Karpas-422 (cell line): Measurements from ENCODE around the gene NTSR2. TPM values are rescaled to one million over a fixed set of nuclear protein-coding genes. Genes with fewer than 3 reads are reported as not detected.
A peak's percentile ranks its signal among the peaks of the same experiment; 100 is the strongest.

ENCODE experiments used
- DNase-seq: peaks from one replicate; pipeline ENCODE4 v3.0.0-alpha.2; 2015
- H2AFZ ChIP-seq: fragments of 200-600 bp; sonication (generic); 2 replicates; pipeline ENCODE4 v1.6.1; 2014; ENCODE audit warnings: antibody characterized with exemption, low read length, mixed read lengths
- H3K27ac ChIP-seq: fragments of 200-600 bp; sonication (generic); 2 replicates; pipeline ENCODE4 v1.5.1; 2014; ENCODE audit warnings: mild to moderate bottlenecking, low read length, moderate library complexity
- H3K27me3 ChIP-seq: fragments of 200-600 bp; sonication (generic); 2 replicates; pipeline ENCODE4 v1.6.1; 2014; ENCODE audit warnings: low read length, mixed read lengths
- H3K36me3 ChIP-seq: fragments of 200-600 bp; sonication (generic); 2 replicates; pipeline ENCODE4 v1.6.1; 2014; ENCODE audit warnings: low read length, mixed read lengths; ENCODE audit not compliant: insufficient read depth
- H3K4me1 ChIP-seq: fragments of 200-600 bp; sonication (generic); 2 replicates; pipeline ENCODE4 v1.6.1; 2014; ENCODE audit warnings: mild to moderate bottlenecking, low read length, mixed read lengths
- H3K4me2 ChIP-seq: fragments of 200-600 bp; sonication (generic); 2 replicates; pipeline ENCODE4 v1.6.1; 2014; ENCODE audit warnings: low read length, low read depth, mild to moderate bottlenecking; ENCODE audit not compliant: poor library complexity, severe bottlenecking
- H3K4me3 ChIP-seq: fragments of 200-600 bp; sonication (generic); 2 replicates; pipeline ENCODE4 v1.5.1; 2014; ENCODE audit warnings: mild to moderate bottlenecking, antibody characterized with exemption, low read length, mixed read lengths
- H3K79me2 ChIP-seq: fragments of 200-600 bp; sonication (generic); 2 replicates; pipeline ENCODE4 v1.6.1; 2014; ENCODE audit warnings: mild to moderate bottlenecking, low read length, mixed read lengths
- H3K9ac ChIP-seq: fragments of 200-600 bp; sonication (generic); 2 replicates; pipeline ENCODE4 v1.6.0; 2014; ENCODE audit warnings: low read length
- H3K9me2 ChIP-seq: fragments of 200-600 bp; sonication (generic), shearing (Covaris generic); replicated peaks from 2 replicates; pipeline ENCODE4 v1.6.0; 2014; ENCODE audit warnings: mild to moderate bottlenecking, low read length, moderate library complexity; ENCODE audit not compliant: insufficient read depth
- H3K9me3 ChIP-seq: fragments of 300-700, 200-600 bp; sonication (generic); 2 replicates; pipeline ENCODE4 v1.6.1; 2014; ENCODE audit warnings: low read length, mixed read lengths
- H4K20me1 ChIP-seq: fragments of 200-600 bp; sonication (generic); 2 replicates; pipeline ENCODE4 v1.6.1; 2014; ENCODE audit warnings: mild to moderate bottlenecking, antibody characterized with exemption, low read length, low read depth; ENCODE audit not compliant: insufficient read depth
- total RNA-seq: library from RNA; depleted of rRNA; stranded (reverse); fragments of >200 nt; shearing (Covaris generic); gene quantifications from 2 replicates; pipeline ENCODE4 v1.2.3, GENCODE V29; 2014; ENCODE audit warnings: low replicate concordance

Gene NTSR2
- total RNA-seq, 1 experiment from 2014 or later, result not detected

GRCh38 chr2:11679016-11679415 lies 9.0 kb upstream of the NTSR2 start:
- H3K27me3 ChIP-seq, result no peaks in the 10 kb centered on the region
- no peaks in the 10 kb centered on the region for H3K36me3 ChIP-seq
- 0 out of 2 replicates have a peak, but pooled peaks cover 3% of the 10 kb centered on the region for H4K20me1 ChIP-seq
- H3K4me3 ChIP-seq, result no peak overlapping the region
- H3K9me2 ChIP-seq, result no peaks in the 10 kb centered on the region
- no peaks in the 10 kb centered on the region for H3K9me3 ChIP-seq
- no peak overlapping the region for H3K9ac ChIP-seq
- no peak overlapping the region for H3K4me2 ChIP-seq
- no peaks in the 10 kb centered on the region for H3K4me1 ChIP-seq
- no peak overlapping the region for H2AFZ ChIP-seq
- H3K27ac ChIP-seq, result no peak overlapping the region
- DNase-seq, result no peak
- no peaks in the 10 kb centered on the region for H3K79me2 ChIP-seq

GRCh38 chr2:11678306-11678960 lies 8.4 kb upstream of the NTSR2 start:
- no peaks in the 10 kb centered on the region for H3K9me2 ChIP-seq
- 0 out of 2 replicates have a peak, but pooled peaks cover 3% of the 10 kb centered on the region for H4K20me1 ChIP-seq
- no peaks in the 10 kb centered on the region for H3K36me3 ChIP-seq
- H3K4me1 ChIP-seq, result no peaks in the 10 kb centered on the region
- DNase-seq, result no peak
- H3K27ac ChIP-seq, result no peak overlapping the region
- no peak overlapping the region for H3K9ac ChIP-seq
- no peaks in the 10 kb centered on the region for H3K27me3 ChIP-seq
- H3K4me2 ChIP-seq, result no peak overlapping the region
- H3K9me3 ChIP-seq, result no peaks in the 10 kb centered on the region
- no peaks in the 10 kb centered on the region for H3K79me2 ChIP-seq
- H2AFZ ChIP-seq, result no peak overlapping the region
- H3K4me3 ChIP-seq, result no peak overlapping the region

GRCh38 chr2:11677136-11678055 lies 7.4 kb upstream of the NTSR2 start:
- H3K9me3 ChIP-seq, result no peaks in the 10 kb centered on the region
- no peak for DNase-seq
- peaks cover 9% of the 10 kb centered on the region for H3K4me1 ChIP-seq
- no peak overlapping the region for H3K4me2 ChIP-seq
- no peak overlapping the region for H3K27ac ChIP-seq
- no peak overlapping the region for H3K9ac ChIP-seq
- H3K36me3 ChIP-seq, result no peaks in the 10 kb centered on the region
- H2AFZ ChIP-seq, result no peak overlapping the region
- 0 out of 2 replicates have a peak, but pooled peaks cover 3% of the 10 kb centered on the region for H4K20me1 ChIP-seq
- no peaks in the 10 kb centered on the region for H3K79me2 ChIP-seq
- H3K9me2 ChIP-seq, result no peaks in the 10 kb centered on the region
- H3K4me3 ChIP-seq, result no peak overlapping the region
- H3K27me3 ChIP-seq, result no peaks in the 10 kb centered on the region

- Histone ChIP-seq H3K27ac (no peak overlapping the region), H3K79me2 (no peaks in the 10 kb centered on the region), H3K4me1 (peaks cover 12% of the 10 kb centered on the region), H4K20me1 (no peaks in the 10 kb centered on the region), H3K27me3 (no peaks in the 10 kb centered on the region), H3K36me3 (no peaks in the 10 kb centered on the region), H2AFZ (no peak overlapping the region), H3K9me2 (no peaks in the 10 kb centered on the region), H3K4me2 (no peak overlapping the region), H3K9me3 (no peaks in the 10 kb centered on the region), H3K4me3 (no peak overlapping the region), H3K9ac (no peak overlapping the region)
- DNase-seq, result no peak
Observed at GRCh38 chr2:11676640-11677039, 6.6 kb upstream of the NTSR2 start.

- Histone ChIP-seq H3K4me1 (peaks cover 12% of the 10 kb centered on the region), H3K27ac (no peak overlapping the region), H3K9me3 (no peaks in the 10 kb centered on the region), H4K20me1 (no peaks in the 10 kb centered on the region), H3K27me3 (no peaks in the 10 kb centered on the region), H3K36me3 (no peaks in the 10 kb centered on the region), H3K9ac (no peak overlapping the region), H2AFZ (no peak overlapping the region), H3K4me3 (no peak overlapping the region), H3K9me2 (no peaks in the 10 kb centered on the region), H3K79me2 (no peaks in the 10 kb centered on the region), H3K4me2 (no peak overlapping the region)
- no peak for DNase-seq
Observed at GRCh38 chr2:11675423-11676112, 5.6 kb upstream of the NTSR2 start.

DNA sequence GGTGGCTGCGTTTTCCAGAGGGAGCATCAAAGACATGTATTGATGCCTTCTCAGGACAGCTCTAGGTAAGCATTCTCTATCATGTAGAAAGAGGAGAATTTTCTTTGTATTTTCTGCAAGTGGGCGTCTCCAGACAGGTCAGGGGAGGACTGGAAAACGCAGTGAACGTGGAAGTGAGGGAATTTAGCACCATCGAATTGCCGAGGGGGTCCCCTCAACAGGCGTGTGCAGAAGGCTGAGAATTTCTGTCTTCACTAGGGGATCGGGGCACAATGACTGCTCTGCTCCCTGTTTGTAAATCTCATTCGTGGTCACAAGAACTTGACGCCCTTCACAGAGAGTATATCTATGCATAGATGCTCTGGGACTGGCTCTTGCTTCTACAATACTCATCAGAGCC lies 5.0 kb upstream of the NTSR2 start:
- no peak overlapping the region for H3K4me2 ChIP-seq
- H3K9me3 ChIP-seq, result no peaks in the 10 kb centered on the region
- H2AFZ ChIP-seq, result no peak overlapping the region
- no peaks in the 10 kb centered on the region for H3K36me3 ChIP-seq
- H3K27me3 ChIP-seq, result no peaks in the 10 kb centered on the region
- H3K9me2 ChIP-seq, result no peaks in the 10 kb centered on the region
- no peaks in the 10 kb centered on the region for H4K20me1 ChIP-seq
- H3K27ac ChIP-seq, result no peak overlapping the region
- H3K9ac ChIP-seq, result no peak overlapping the region
- no peak for DNase-seq
- H3K4me3 ChIP-seq, result no peak overlapping the region
- H3K4me1 ChIP-seq, result peaks cover 12% of the 10 kb centered on the region
- H3K79me2 ChIP-seq, result no peaks in the 10 kb centered on the region

GRCh38 chr2:11672407-11672806 lies 2.4 kb upstream of the NTSR2 start:
- no peaks in the 10 kb centered on the region for H3K9me3 ChIP-seq
- H3K4me2 ChIP-seq, result no peak overlapping the region
- DNase-seq, result peak; percentile 48

More at GRCh38 chr2:11672407-11672806, 2.4 kb upstream of the NTSR2 start:
- Histone ChIP-seq H3K9me2 (no peaks in the 10 kb centered on the region), H4K20me1 (no peaks in the 10 kb centered on the region), H3K4me3 (no peak overlapping the region), H3K9ac (no peak overlapping the region), H2AFZ (no peak overlapping the region), H3K36me3 (no peaks in the 10 kb centered on the region), H3K4me1 (peaks cover 12% of the 10 kb centered on the region), H3K79me2 (no peaks in the 10 kb centered on the region), H3K27ac (no peak overlapping the region), H3K27me3 (no peaks in the 10 kb centered on the region)
